Activated CD4-positive, alpha-beta T cell treated with anti-CD3 and anti-CD28 coated beads, Interleukin-2, amount 50 U/mL, for 16 hours (primary cell): ENCODE measurements around the gene RXRB.
"Not testable (repeated sequence)": the region's sequence is repeated elsewhere in the genome, so short reads cannot be mapped to it uniquely, and the experiment has no call there.

Experiments
- DNase-seq: peaks from one replicate; pipeline ENCODE4 v3.0.0-alpha.2; 2020

RXRB gene

GRCh38 chr6:33160728-33161344 is 39.6 kb downstream of the RXRB start:
- no peak for DNase-seq

- no peak for DNase-seq
These were observed 40.4 kb downstream of the RXRB start for GRCh38 chr6:33160096-33160495.

GRCh38 chr6:33156964-33157363 is 43.5 kb downstream of the RXRB start:
- no peak for DNase-seq

- no peak for DNase-seq
These were observed 43.9 kb downstream of the RXRB start for GRCh38 chr6:33156561-33156960.

GRCh38 chr6:33154349-33154748 is 46.1 kb downstream of the RXRB start:
- no peak for DNase-seq

- no peak for DNase-seq
These were observed 49.4 kb downstream of the RXRB start for GRCh38 chr6:33151050-33151449.

GRCh38 chr6:33150560-33150959 is 49.9 kb downstream of the RXRB start:
- not testable (repeated sequence) for DNase-seq

- peak; percentile 24 for DNase-seq
These were observed 52.4 kb downstream of the RXRB start for GRCh38 chr6:33147807-33148666.

GRCh38 chr6:33144373-33144772 is 56.1 kb downstream of the RXRB start:
- DNase-seq: no peak
